ENCODE measurements around the gene APLP1. TPM values are rescaled to one million over a fixed set of nuclear protein-coding genes. Genes with fewer than 3 reads are reported as not detected.

Gene APLP1
- total and polyA plus RNA-seq, 2 donors (not counting 1 experiment from before 2014, with no cell fraction given): 0.99 to 4.1 TPM

- peaks cover 6% of the 10 kb centered on the region for H3K27me3 ChIP-seq (ENCODE audit: control insufficient read depth, insufficient read depth, low read length)
These were observed 60.1 kb downstream of the APLP1 start for GRCh38 chr19:35928507-35928906.

More at GRCh38 chr19:35928507-35928906, 60.1 kb downstream of the APLP1 start:
- Histone ChIP-seq H3K4me1 (ENCODE audit: control insufficient read depth, extremely low read depth, insufficient read depth, low read length) (no peaks in the 10 kb centered on the region), H3K27ac (ENCODE audit: insufficient read depth, low read length) (no peak overlapping the region), H3K79me2 (ENCODE audit: control insufficient read depth, insufficient read depth, low read length) (no peaks in the 10 kb centered on the region), H3K9me3 (ENCODE audit: control insufficient read depth, insufficient read depth, low read depth, low read length) (no peaks in the 10 kb centered on the region), H4K20me1 (ENCODE audit: control insufficient read depth, extremely low read depth, insufficient read depth, low read length) (no peaks in the 10 kb centered on the region), H3K36me3 (ENCODE audit: control insufficient read depth, insufficient read depth, low read length) (no peaks in the 10 kb centered on the region), H3K9ac (ENCODE audit: insufficient read depth, low read length) (no peak overlapping the region), H3K4me2 (ENCODE audit: extremely low read depth, insufficient read depth, low read length) (no peak overlapping the region), H2AFZ (ENCODE audit: low read length) (no peak overlapping the region), H3K4me3 (replicated peaks in 1 of 4; ENCODE audit: control extremely low read depth in 1 of 4, insufficient read depth in 1 of 4, low read depth in 3 of 4, low read length in 4 of 4) (no peak overlapping the region)
- TF ChIP-seq CTCF (conservative IDR thresholded peaks at IDR 0.05 in 1 of 2, IDR thresholded peaks at IDR 0.05 in 1 of 2; ENCODE audit: low read depth in 1 of 2, low read length in 2 of 2): no peak
- no peak for TF ChIP-seq EZH2 (IDR thresholded peaks at IDR 0.05; ENCODE audit: low read length, missing control alignments)
- DNase-seq (ENCODE audit: low read depth in 2 of 2): no peak

Other genes starting within 250 kb of the APLP1 start
- 29.9 and 32.1 TPM in 2 replicates for gene RBM42, start 239.5 kb upstream of the APLP1 start, total RNA-seq
- gene RBM42, start 239.5 kb upstream of the APLP1 start, polyA plus RNA-seq: 32.9 and 43.0 TPM in 2 replicates
- gene ETV2, start 226.8 kb upstream of the APLP1 start, total RNA-seq: 0.50 and 0.51 TPM in 2 replicates
- gene ETV2, start 226.8 kb upstream of the APLP1 start, polyA plus RNA-seq: 0.12 and 0.18 TPM in 2 replicates
- 194 and 279 TPM in 2 replicates for gene COX6B1, start 220.3 kb upstream of the APLP1 start, total RNA-seq
- 382 and 499 TPM in 2 replicates for gene COX6B1, start 220.3 kb upstream of the APLP1 start, polyA plus RNA-seq
- not detected in 2 replicates for gene UPK1A, start 202.1 kb upstream of the APLP1 start, total RNA-seq
- gene UPK1A, start 202.1 kb upstream of the APLP1 start, polyA plus RNA-seq: 0.06 and 0.27 TPM in 2 replicates
- not detected in 2 replicates for gene ZBTB32, start 164.0 kb upstream of the APLP1 start, total RNA-seq
- gene ZBTB32, start 164.0 kb upstream of the APLP1 start, polyA plus RNA-seq: not detected in 2 replicates
- 3.9 and 5.4 TPM in 2 replicates for gene KMT2B, start 150.6 kb upstream of the APLP1 start, total RNA-seq
- gene KMT2B, start 150.6 kb upstream of the APLP1 start, polyA plus RNA-seq: 7.4 and 12.5 TPM in 2 replicates
- gene IGFLR1, start 126.1 kb upstream of the APLP1 start, total RNA-seq: 0.17 and 0.51 TPM in 2 replicates
- gene IGFLR1, start 126.1 kb upstream of the APLP1 start, polyA plus RNA-seq: 0.75 and 2.1 TPM in 2 replicates
- 5.9 and 9.1 TPM in 2 replicates for gene U2AF1L4, start 123.2 kb upstream of the APLP1 start, total RNA-seq
- gene U2AF1L4, start 123.2 kb upstream of the APLP1 start, polyA plus RNA-seq: 11.9 and 13.8 TPM in 2 replicates
- 15.7 and 16.0 TPM in 2 replicates for gene PSENEN, start 122.9 kb upstream of the APLP1 start, total RNA-seq
- 31.4 and 35.5 TPM in 2 replicates for gene PSENEN, start 122.9 kb upstream of the APLP1 start, polyA plus RNA-seq
- gene LIN37, start 120.0 kb upstream of the APLP1 start, total RNA-seq: 6.4 and 10.0 TPM in 2 replicates
- gene LIN37, start 120.0 kb upstream of the APLP1 start, polyA plus RNA-seq: 8.5 and 10.3 TPM in 2 replicates
- 47.8 and 54.3 TPM in 2 replicates for gene HSPB6, start 111.5 kb upstream of the APLP1 start, total RNA-seq
- 53.1 and 71.0 TPM in 2 replicates for gene HSPB6, start 111.5 kb upstream of the APLP1 start, polyA plus RNA-seq
- 2.6 and 3.8 TPM in 2 replicates for gene PROSER3, start 110.4 kb upstream of the APLP1 start, total RNA-seq
- gene PROSER3, start 110.4 kb upstream of the APLP1 start, polyA plus RNA-seq: 8.1 and 12.9 TPM in 2 replicates
- gene ARHGAP33, start 93.0 kb upstream of the APLP1 start, total RNA-seq: 2.1 and 2.3 TPM in 2 replicates
- 0.58 and 1.7 TPM in 2 replicates for gene ARHGAP33, start 93.0 kb upstream of the APLP1 start, polyA plus RNA-seq
- not detected in 2 replicates for gene PRODH2, start 55.7 kb upstream of the APLP1 start, total RNA-seq
- not detected in 2 replicates for gene PRODH2, start 55.7 kb upstream of the APLP1 start, polyA plus RNA-seq
- not detected in 2 replicates for gene NPHS1, start 16.1 kb upstream of the APLP1 start, total RNA-seq
- not detected in 2 replicates for gene NPHS1, start 16.1 kb upstream of the APLP1 start, polyA plus RNA-seq
- under 0.01 TPM in 1 of 2 replicates, not detected in the other for gene KIRREL2, start 11.7 kb upstream of the APLP1 start, total RNA-seq
- gene KIRREL2, start 11.7 kb upstream of the APLP1 start, polyA plus RNA-seq: not detected in 2 replicates
- gene NFKBID, start 32.0 kb downstream of the APLP1 start, total RNA-seq: 2.3 and 2.6 TPM in 2 replicates
- gene NFKBID, start 32.0 kb downstream of the APLP1 start, polyA plus RNA-seq: 1.2 and 2.4 TPM in 2 replicates
- gene HCST, start 34.0 kb downstream of the APLP1 start, total RNA-seq: 1.0 and 2.0 TPM in 2 replicates
- 0.14 and 0.16 TPM in 2 replicates for gene HCST, start 34.0 kb downstream of the APLP1 start, polyA plus RNA-seq
- gene TYROBP, start 39.7 kb downstream of the APLP1 start, total RNA-seq: 0.26 TPM in 1 of 2 replicates, not detected in the other
- gene TYROBP, start 39.7 kb downstream of the APLP1 start, polyA plus RNA-seq: not detected in 2 replicates
- 2.6 and 3.1 TPM in 2 replicates for gene LRFN3, start 67.8 kb downstream of the APLP1 start, total RNA-seq
- 2.2 and 2.6 TPM in 2 replicates for gene LRFN3, start 67.8 kb downstream of the APLP1 start, polyA plus RNA-seq
- gene SDHAF1, start 126.6 kb downstream of the APLP1 start, total RNA-seq: 7.8 and 11.8 TPM in 2 replicates
- gene SDHAF1, start 126.6 kb downstream of the APLP1 start, polyA plus RNA-seq: 5.6 and 6.4 TPM in 2 replicates
- gene SYNE4, start 140.2 kb downstream of the APLP1 start, total RNA-seq: under 0.01 and 0.17 TPM in 2 replicates
- 0.07 and 0.12 TPM in 2 replicates for gene SYNE4, start 140.2 kb downstream of the APLP1 start, polyA plus RNA-seq
- gene ALKBH6, start 145.6 kb downstream of the APLP1 start, total RNA-seq: 12.8 and 20.1 TPM in 2 replicates
- gene ALKBH6, start 145.6 kb downstream of the APLP1 start, polyA plus RNA-seq: 19.5 and 21.0 TPM in 2 replicates
- 8.2 and 19.8 TPM in 2 replicates for gene CLIP3, start 164.3 kb downstream of the APLP1 start, total RNA-seq
- gene CLIP3, start 164.3 kb downstream of the APLP1 start, polyA plus RNA-seq: 14.7 and 15.0 TPM in 2 replicates
- gene THAP8, start 185.7 kb downstream of the APLP1 start, total RNA-seq: 3.6 and 5.1 TPM in 2 replicates
- 3.8 and 4.6 TPM in 2 replicates for gene THAP8, start 185.7 kb downstream of the APLP1 start, polyA plus RNA-seq
- 0.26 and 2.8 TPM in 2 replicates for gene WDR62, start 186.3 kb downstream of the APLP1 start, total RNA-seq
- gene WDR62, start 186.3 kb downstream of the APLP1 start, polyA plus RNA-seq: 1.1 and 6.3 TPM in 2 replicates
- gene OVOL3, start 242.6 kb downstream of the APLP1 start, total RNA-seq: not detected in 2 replicates
- not detected in 2 replicates for gene OVOL3, start 242.6 kb downstream of the APLP1 start, polyA plus RNA-seq
- gene POLR2I, start 246.3 kb downstream of the APLP1 start, total RNA-seq: 96.8 and 97.6 TPM in 2 replicates
- 36.1 and 58.4 TPM in 2 replicates for gene POLR2I, start 246.3 kb downstream of the APLP1 start, polyA plus RNA-seq
- 173 and 249 TPM in 2 replicates for gene TBCB, start 246.9 kb downstream of the APLP1 start, total RNA-seq
- 194 and 217 TPM in 2 replicates for gene TBCB, start 246.9 kb downstream of the APLP1 start, polyA plus RNA-seq

Data from fibroblast of lung (primary cell).